DND-41 (cell line): ENCODE results near the gene CTXND2.

Experiments
- ATAC-seq: fragments of 200-7000 bp; cut with Tn5 transposase; 3 replicates; pipeline ENCODE4 v1.9.1; 2021; ENCODE audit warnings: low read depth; ENCODE audit not compliant: insufficient read depth
- DNase-seq: peaks from one replicate; pipeline ENCODE4 v3.0.0-alpha.2; 2020
- H2AFZ ChIP-seq: 2 replicates; pipeline ENCODE4 v1.6.0; 2012; ENCODE audit warnings: low read depth, low read length
- H3K27ac ChIP-seq: 2 replicates; pipeline ENCODE4 v1.5.1; 2012; ENCODE audit warnings: low read length, inconsistent platforms
- H3K27me3 ChIP-seq: fragments of 200-600 bp; sonication (generic); 2 replicates; pipeline ENCODE4 v1.6.0; 2012; ENCODE audit warnings: low read length, mild to moderate bottlenecking, inconsistent platforms; ENCODE audit not compliant: insufficient read depth, poor library complexity
- H3K36me3 ChIP-seq: 2 replicates; pipeline ENCODE4 v1.5.1; 2012; ENCODE audit warnings: low read length, inconsistent platforms; ENCODE audit not compliant: insufficient read depth
- H3K4me1 ChIP-seq: 2 replicates; pipeline ENCODE4 v1.5.1; 2012; ENCODE audit warnings: mild to moderate bottlenecking, low read length; ENCODE audit not compliant: insufficient read depth
- H3K4me2 ChIP-seq: 2 replicates; pipeline ENCODE4 v1.6.0; 2012; ENCODE audit warnings: mild to moderate bottlenecking, moderate library complexity, low read length, inconsistent platforms; ENCODE audit not compliant: insufficient read depth
- H3K4me3 ChIP-seq, 2 experiments: fragments of 200-600 bp in 1 of 2; shearing (Covaris generic) in 1 of 2; 2 replicates each; pipeline ENCODE4 v1.5.1; 2012 to 2016; ENCODE audit warnings: inconsistent platforms in 2 of 2, low read length in 2 of 2, mild to moderate bottlenecking in 2 of 2, low read depth in 1 of 2, moderate library complexity in 1 of 2
- H3K79me2 ChIP-seq: 2 replicates; pipeline ENCODE4 v1.6.0; 2012; ENCODE audit warnings: low read length, inconsistent platforms; ENCODE audit not compliant: insufficient read depth
- H3K9ac ChIP-seq: 2 replicates; pipeline ENCODE4 v1.6.0; 2012; ENCODE audit warnings: low read depth, mild to moderate bottlenecking, inconsistent platforms, low read length, moderate library complexity
- H3K9me3 ChIP-seq: 2 replicates; pipeline ENCODE4 v1.5.1; 2012; ENCODE audit warnings: low read length, moderate library complexity, mild to moderate bottlenecking, inconsistent platforms; ENCODE audit not compliant: insufficient read depth, severe bottlenecking
- H4K20me1 ChIP-seq: 2 replicates; pipeline ENCODE4 v1.6.0; 2012; ENCODE audit warnings: low read length; ENCODE audit not compliant: insufficient read depth
- CTCF ChIP-seq: IDR thresholded peaks from 2 replicates; pipeline ENCODE4 v1.5.1; 2012; ENCODE audit warnings: borderline replicate concordance, low read length, moderate library complexity, mild to moderate bottlenecking; ENCODE audit not compliant: poor library complexity, severe bottlenecking; ENCODE audit errors: extremely low read depth
- EZH2 ChIP-seq: IDR thresholded peaks from 3 replicates; pipeline ENCODE4 v1.6.1; 2012; ENCODE audit warnings: borderline replicate concordance, low read depth, mild to moderate bottlenecking, moderate library complexity, low read length, inconsistent platforms; ENCODE audit not compliant: severe bottlenecking

The CTXND2 gene

DNA sequence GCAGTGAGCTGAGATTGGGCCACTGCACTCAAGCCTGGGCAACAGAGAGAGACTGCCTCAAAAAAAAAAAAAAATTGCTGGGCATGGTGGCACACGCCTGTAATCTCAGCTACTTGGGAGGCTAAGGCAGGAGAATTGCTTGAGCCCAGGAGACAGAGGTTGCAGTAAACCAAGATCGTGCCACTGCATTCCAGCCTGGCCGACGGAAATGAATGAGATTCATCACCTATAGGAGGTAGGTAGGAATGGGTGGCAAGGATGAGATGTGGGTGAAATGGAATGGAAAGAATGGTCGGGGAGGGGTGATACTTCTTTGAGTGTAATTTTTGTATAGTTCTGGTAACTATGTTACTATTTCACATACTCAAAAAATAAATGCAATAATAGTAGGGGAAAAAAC is 15.4 kb downstream of the CTXND2 start:
- Histone ChIP-seq H3K27me3 (no peaks in the 10 kb centered on the region), H3K9ac (no peak overlapping the region), H3K36me3 (no peaks in the 10 kb centered on the region), H3K79me2 (no peaks in the 10 kb centered on the region), H4K20me1 (no peaks in the 10 kb centered on the region), H3K4me3 (no peak overlapping the region), H3K27ac (no peak overlapping the region), H3K4me1 (no peaks in the 10 kb centered on the region), H3K4me2 (no peak overlapping the region), H2AFZ (no peak overlapping the region), H3K9me3 (no peaks in the 10 kb centered on the region)
- no peak for ATAC-seq
- DNase-seq = no peak
- TF ChIP-seq CTCF (no peak), EZH2 (no peak)

DNA sequence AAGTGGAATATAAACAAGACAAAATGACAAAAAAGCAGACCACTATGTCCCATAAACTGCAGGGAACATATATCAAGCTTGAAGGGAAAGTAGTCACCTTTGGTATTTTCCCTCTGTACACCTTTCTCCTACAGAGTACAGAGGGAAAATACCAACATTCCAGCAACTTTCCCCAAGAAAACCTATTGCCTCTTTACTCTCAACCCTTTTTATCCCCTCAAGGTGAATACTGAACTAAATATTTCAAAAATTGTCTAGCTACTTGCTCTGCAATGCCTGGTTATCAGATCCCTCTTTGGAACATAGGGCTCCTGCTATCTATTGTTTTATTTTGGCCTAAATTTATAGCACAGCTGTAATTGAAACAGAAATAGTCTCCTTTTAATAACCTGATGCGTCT is 15.8 kb downstream of the CTXND2 start:
- H3K9me3 ChIP-seq = no peaks in the 10 kb centered on the region
- no peaks in the 10 kb centered on the region for H3K27me3 ChIP-seq
- no peaks in the 10 kb centered on the region for H3K36me3 ChIP-seq
- H2AFZ ChIP-seq = no peak overlapping the region
- H4K20me1 ChIP-seq = no peaks in the 10 kb centered on the region
- DNase-seq (no peak), ATAC-seq (no peak)
- no peak overlapping the region for H3K4me2 ChIP-seq
- TF ChIP-seq CTCF = no peak
- H3K4me1 ChIP-seq = no peaks in the 10 kb centered on the region
- H3K4me3 ChIP-seq = no peak overlapping the region
- no peak overlapping the region for H3K9ac ChIP-seq
- H3K27ac ChIP-seq = no peak overlapping the region
- no peaks in the 10 kb centered on the region for H3K79me2 ChIP-seq

DNA sequence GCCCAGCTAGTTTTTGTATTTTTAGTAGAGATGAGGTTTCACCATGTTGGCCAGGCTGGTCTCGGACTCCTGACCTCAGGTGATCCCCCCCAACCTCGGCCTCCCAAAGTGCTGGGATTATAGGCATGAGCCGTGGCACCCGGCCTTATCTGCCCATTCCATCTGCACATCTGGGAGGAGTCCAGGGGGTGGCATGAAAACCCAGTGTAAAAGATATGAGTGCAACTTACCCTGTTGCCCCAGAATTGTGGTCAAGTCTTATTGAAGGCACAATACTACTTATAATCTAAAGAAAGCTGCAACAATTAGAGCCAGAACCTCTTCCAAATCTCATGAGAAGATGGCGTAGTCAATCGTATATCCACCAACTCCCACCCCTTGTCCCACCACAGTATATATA is 18.4 kb downstream of the CTXND2 start:
- ATAC-seq = no peak
- Histone ChIP-seq H3K27ac (no peak overlapping the region), H3K4me2 (no peak overlapping the region), H3K79me2 (no peaks in the 10 kb centered on the region), H3K4me3 (no peak overlapping the region), H3K36me3 (no peaks in the 10 kb centered on the region), H3K9me3 (no peaks in the 10 kb centered on the region), H3K27me3 (no peaks in the 10 kb centered on the region), H2AFZ (no peak overlapping the region), H3K9ac (no peak overlapping the region), H3K4me1 (no peaks in the 10 kb centered on the region), H4K20me1 (no peaks in the 10 kb centered on the region)
- TF ChIP-seq CTCF (no peak), EZH2 (no peak)
- no peak for DNase-seq

DNA sequence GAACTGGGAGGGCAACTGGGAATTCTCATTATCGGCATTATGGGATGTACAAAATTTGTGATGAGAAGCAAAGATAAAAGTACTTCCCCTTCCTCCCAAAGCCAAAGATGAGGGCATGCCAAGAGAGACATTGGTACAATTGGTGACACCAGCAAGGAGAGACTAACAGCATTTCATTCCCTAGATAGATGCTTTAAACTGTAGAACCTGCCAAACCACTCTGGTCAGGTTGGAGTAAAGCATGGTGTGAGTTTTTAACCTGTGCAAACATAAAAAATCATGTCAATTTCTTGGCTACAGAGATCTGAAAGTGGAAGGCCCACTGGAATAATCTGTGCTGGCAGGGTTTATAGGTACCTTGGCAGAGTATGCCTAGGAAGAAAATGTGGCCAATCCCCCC is 19.4 kb downstream of the CTXND2 start:
- TF ChIP-seq CTCF (no peak), EZH2 (no peak)
- DNase-seq (no peak), ATAC-seq (no peak)
- Histone ChIP-seq H3K27ac (no peak overlapping the region), H3K4me2 (no peak overlapping the region), H4K20me1 (no peaks in the 10 kb centered on the region), H3K9me3 (no peaks in the 10 kb centered on the region), H2AFZ (0 out of 2 replicates have a peak overlapping the region, but pooled peaks have one; percentile 28), H3K9ac (no peak overlapping the region), H3K27me3 (no peaks in the 10 kb centered on the region), H3K4me1 (no peaks in the 10 kb centered on the region), H3K36me3 (no peaks in the 10 kb centered on the region), H3K4me3 (no peak overlapping the region), H3K79me2 (no peaks in the 10 kb centered on the region)
